Neural crest cell (in vitro differentiated cells): Measurements from ENCODE around the gene FZR1. TPM values are rescaled to one million over a fixed set of nuclear protein-coding genes. Genes with fewer than 3 reads are reported as not detected.

Experiments
- DNase-seq: peaks from one replicate; pipeline ENCODE4 v3.0.0; 2021; ENCODE audit warnings: low read depth, mixed read lengths, low spot score
- H3K27ac Mint-ChIP-seq: one replicate; pipeline ENCODE4 v1.8.0; 2021; ENCODE audit warnings: mild to moderate bottlenecking, mixed read lengths; ENCODE audit not compliant: unreplicated experiment
- H3K27me3 Mint-ChIP-seq: 2 replicates; pipeline ENCODE4 v1.8.0; 2021; ENCODE audit warnings: low read depth, mild to moderate bottlenecking, mixed read lengths
- H3K36me3 Mint-ChIP-seq: 2 replicates; pipeline ENCODE4 v1.8.0; 2021; ENCODE audit warnings: low read depth, mild to moderate bottlenecking, mixed read lengths
- H3K4me1 Mint-ChIP-seq: 2 replicates; pipeline ENCODE4 v1.8.0; 2021; ENCODE audit warnings: mixed read lengths
- H3K4me3 Mint-ChIP-seq: one replicate; pipeline ENCODE4 v1.8.0; 2021; ENCODE audit warnings: mild to moderate bottlenecking, mixed read lengths
- H3K9me3 Mint-ChIP-seq: 2 replicates; pipeline ENCODE4 v1.8.0; 2021; ENCODE audit warnings: mixed read lengths
- total RNA-seq: library from RNA; stranded (reverse); gene quantifications from 2 replicates; pipeline ENCODE4 v1.2.1, GENCODE V29; 2021
- TF ChIP-seq, protein P1 (sequence below): fragments of 200-600 bp; sonication (generic); conservative IDR thresholded peaks from 2 replicates; pipeline ENCODE4 v1.5.0; 2021; ENCODE audit warnings: antibody characterized with exemption, mild to moderate bottlenecking

FZR1 gene
- total RNA-seq, 1 donor from 2014 or later, result 67.8 TPM

DNA sequence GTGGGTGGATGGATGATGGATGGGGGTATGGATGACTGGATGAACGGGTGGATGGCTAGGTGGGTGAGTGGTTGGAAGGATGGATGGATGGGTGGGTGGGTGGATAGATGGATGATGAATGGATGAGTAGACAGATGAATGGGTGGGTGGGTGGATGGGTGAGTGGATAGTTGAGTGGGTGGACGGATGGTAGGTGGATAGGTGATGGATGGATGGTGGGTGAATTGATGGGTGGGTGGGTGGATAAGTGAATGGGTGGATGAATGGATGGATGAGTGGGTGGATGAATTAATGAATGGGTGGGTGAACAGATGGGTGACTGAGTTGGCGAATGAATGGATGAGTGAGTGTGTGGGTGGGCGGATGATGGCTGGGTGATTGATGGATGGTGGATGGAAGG is 30.7 kb upstream of the FZR1 start:
- Mint-ChIP-seq H3K9me3 (no peaks in the 10 kb centered on the region), H3K27me3 (peaks cover 29% of the 10 kb centered on the region), H3K36me3 (no peaks in the 10 kb centered on the region), H3K4me1 (no peaks in the 10 kb centered on the region), H3K4me3 (no peak overlapping the region), H3K27ac (no peak overlapping the region)
- TF ChIP-seq, protein P1, sequence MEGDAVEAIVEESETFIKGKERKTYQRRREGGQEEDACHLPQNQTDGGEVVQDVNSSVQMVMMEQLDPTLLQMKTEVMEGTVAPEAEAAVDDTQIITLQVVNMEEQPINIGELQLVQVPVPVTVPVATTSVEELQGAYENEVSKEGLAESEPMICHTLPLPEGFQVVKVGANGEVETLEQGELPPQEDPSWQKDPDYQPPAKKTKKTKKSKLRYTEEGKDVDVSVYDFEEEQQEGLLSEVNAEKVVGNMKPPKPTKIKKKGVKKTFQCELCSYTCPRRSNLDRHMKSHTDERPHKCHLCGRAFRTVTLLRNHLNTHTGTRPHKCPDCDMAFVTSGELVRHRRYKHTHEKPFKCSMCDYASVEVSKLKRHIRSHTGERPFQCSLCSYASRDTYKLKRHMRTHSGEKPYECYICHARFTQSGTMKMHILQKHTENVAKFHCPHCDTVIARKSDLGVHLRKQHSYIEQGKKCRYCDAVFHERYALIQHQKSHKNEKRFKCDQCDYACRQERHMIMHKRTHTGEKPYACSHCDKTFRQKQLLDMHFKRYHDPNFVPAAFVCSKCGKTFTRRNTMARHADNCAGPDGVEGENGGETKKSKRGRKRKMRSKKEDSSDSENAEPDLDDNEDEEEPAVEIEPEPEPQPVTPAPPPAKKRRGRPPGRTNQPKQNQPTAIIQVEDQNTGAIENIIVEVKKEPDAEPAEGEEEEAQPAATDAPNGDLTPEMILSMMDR, result no peak
- no peak for DNase-seq

DNA sequence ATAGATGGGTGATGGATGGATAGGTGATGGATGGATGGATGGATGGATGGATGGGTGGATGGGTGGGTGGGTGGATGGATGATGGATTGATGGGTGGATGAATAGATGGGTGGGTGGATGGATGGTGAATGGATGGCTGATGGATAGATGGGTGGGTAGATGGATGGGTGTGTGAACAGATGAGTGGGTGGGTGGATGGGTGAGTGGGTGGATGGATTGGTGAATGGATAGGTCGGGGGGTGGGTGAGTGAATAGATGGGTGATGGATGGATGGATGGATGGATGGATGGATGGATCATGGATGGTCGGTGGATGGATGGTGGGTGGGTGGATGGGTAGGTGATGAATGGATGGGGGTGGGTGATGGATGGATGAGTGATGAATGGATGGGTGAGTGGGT is 29.3 kb upstream of the FZR1 start:
- H3K27ac Mint-ChIP-seq, result no peak overlapping the region
- no peaks in the 10 kb centered on the region for H3K36me3 Mint-ChIP-seq
- H3K4me3 Mint-ChIP-seq, result no peak overlapping the region
- no peaks in the 10 kb centered on the region for H3K4me1 Mint-ChIP-seq
- no peak for DNase-seq
- peaks cover 30% of the 10 kb centered on the region for H3K27me3 Mint-ChIP-seq
- TF ChIP-seq, protein P1, result no peak
- H3K9me3 Mint-ChIP-seq, result no peaks in the 10 kb centered on the region

DNA sequence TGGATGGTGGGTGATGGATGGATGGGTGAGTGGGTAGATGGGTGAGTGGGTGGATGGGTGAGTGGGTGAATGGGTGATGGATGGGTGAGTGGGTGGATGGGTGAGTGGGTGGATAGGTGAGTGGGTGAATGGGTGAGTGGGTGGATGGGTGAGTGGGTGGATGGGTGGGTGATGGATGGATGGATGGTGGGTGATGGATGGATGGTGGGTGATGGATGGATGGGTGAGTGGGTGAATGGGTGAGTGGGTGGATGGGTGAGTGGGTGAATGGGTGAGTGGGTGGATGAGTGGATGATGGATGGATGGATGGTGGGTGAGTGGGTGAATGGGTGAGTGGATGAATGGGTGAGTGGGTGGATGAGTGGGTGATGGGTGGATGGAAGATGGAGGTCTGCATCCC is 28.6 kb upstream of the FZR1 start:
- no peaks in the 10 kb centered on the region for H3K4me1 Mint-ChIP-seq
- DNase-seq, result no peak
- TF ChIP-seq, protein P1, result no peak
- H3K27me3 Mint-ChIP-seq, result peaks cover 32% of the 10 kb centered on the region
- H3K9me3 Mint-ChIP-seq, result no peaks in the 10 kb centered on the region
- H3K27ac Mint-ChIP-seq, result no peak overlapping the region
- no peaks in the 10 kb centered on the region for H3K36me3 Mint-ChIP-seq
- no peak overlapping the region for H3K4me3 Mint-ChIP-seq

DNA sequence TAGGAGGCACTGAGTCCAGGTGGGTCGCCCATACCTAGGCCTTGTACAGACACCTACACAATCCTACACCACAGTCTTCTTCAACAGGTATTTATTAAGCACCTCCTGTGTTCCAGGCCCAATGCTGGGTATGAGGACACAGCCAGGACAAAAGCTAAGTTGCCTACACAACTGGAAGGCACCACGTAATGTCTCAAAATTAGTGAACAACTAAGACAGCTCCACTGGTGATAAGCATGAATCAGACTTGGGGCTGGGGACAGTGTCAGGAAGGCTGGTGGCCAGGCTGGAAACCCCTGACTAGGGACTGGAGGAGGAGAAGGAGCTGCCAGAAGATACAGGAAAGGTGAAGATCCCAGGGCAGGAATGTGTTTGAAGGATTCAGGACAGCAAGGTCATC is 28.2 kb upstream of the FZR1 start:
- no peaks in the 10 kb centered on the region for H3K36me3 Mint-ChIP-seq

DNA sequence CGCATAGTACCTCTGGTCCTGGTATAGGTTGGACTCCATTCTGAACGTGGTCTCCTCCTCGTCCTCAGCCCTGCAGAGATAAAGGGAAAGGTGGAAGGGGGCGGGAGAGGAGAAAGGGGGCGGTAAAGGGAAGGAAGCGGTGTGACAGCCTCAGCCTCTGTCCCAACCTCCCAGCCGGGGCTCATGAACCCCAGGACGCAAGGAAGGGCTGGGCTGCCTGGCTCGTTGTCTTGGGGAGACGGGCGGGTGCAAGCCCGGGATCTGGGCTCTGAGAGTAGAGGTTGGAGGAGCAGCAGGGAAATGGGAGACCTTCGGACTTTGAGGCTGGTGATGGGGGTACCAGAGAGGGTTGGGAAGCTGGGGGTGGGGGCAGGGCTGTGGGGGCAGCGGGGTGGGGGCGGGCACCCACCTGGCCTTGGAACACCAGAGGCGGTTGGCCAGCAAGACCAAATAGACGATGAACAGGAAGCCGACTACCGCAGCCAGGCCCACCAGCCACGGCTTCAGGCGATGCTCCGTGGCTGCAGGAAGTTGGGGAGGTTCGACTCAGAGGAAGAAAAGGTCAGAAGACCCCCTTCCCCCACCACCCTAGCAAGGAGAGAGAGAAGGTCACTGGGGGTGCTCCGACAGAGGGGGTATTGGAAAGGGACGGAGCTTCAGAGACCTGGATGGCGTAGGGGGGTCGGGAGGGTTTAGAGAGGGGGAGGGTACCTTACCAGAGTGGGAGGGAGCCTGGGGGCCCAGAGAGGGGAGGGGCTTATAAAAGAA is 27.5 kb upstream of the FZR1 start:
- no peaks in the 10 kb centered on the region for H3K9me3 Mint-ChIP-seq
- H3K36me3 Mint-ChIP-seq, result no peaks in the 10 kb centered on the region
- H3K27ac Mint-ChIP-seq, result no peak overlapping the region
- H3K27me3 Mint-ChIP-seq, result peaks cover 25% of the 10 kb centered on the region
- TF ChIP-seq, protein P1, result no peak
- DNase-seq, result no peak
- H3K4me3 Mint-ChIP-seq, result no peak overlapping the region
- no peaks in the 10 kb centered on the region for H3K4me1 Mint-ChIP-seq

More for the DNA sequence above, 28.2 kb upstream of the FZR1 start:
- Mint-ChIP-seq H3K27ac (no peak overlapping the region), H3K4me3 (no peak overlapping the region), H3K9me3 (no peaks in the 10 kb centered on the region), H3K27me3 (peaks cover 28% of the 10 kb centered on the region), H3K4me1 (no peaks in the 10 kb centered on the region)
- TF ChIP-seq, protein P1, result no peak
- DNase-seq, result no peak
